ENCODE measurements around the gene PANX1.

PANX1 gene

GRCh38 chr11:94149431-94150017 lies 20.9 kb downstream of the PANX1 start:
- no peaks in the 10 kb centered on the region for H3K9me3 ChIP-seq (ENCODE audit: control extremely low read depth in 1 of 5, control insufficient read depth in 4 of 5, insufficient read depth in 2 of 5, low read depth in 1 of 5, low read length in 4 of 5)
- ChIA-PET POLR2A (no interaction called here), CTCF (interaction anchor here (1.2 to 1.5 kb wide), 2 partner anchors 15 to 23 kb away, joined by 3 to 5 read pairs; no protein-coding TSS in a partner anchor)
- no peaks in the 10 kb centered on the region for H3K36me3 ChIP-seq (ENCODE audit: control insufficient read depth in 4 of 4, insufficient read depth in 4 of 4, low read length in 3 of 4)
- WGBS (ENCODE audit: insufficient coverage), result 65% methylated on average over 3 of the region's 3 CpGs
- H3K4me1 ChIP-seq (ENCODE audit: control extremely low read depth in 1 of 4, control insufficient read depth in 4 of 4, insufficient read depth in 4 of 4, low read length in 3 of 4), result peaks cover 0 to 43% (median 18%) of the 10 kb centered on the region in 4 experiments
- no peak overlapping the region for H3K4me3 ChIP-seq (ENCODE audit: control insufficient read depth in 1 of 7, extremely low read depth in 1 of 7, insufficient read depth in 4 of 7, low read depth in 2 of 7, low read length in 6 of 7)
- no peak overlapping the region for H3K27ac ChIP-seq (ENCODE audit: insufficient read depth in 1 of 2, low read depth in 1 of 2, low read length in 2 of 2, poor library complexity in 1 of 2, severe bottlenecking in 2 of 2)
- no peak for DNase-seq
- H3K27me3 ChIP-seq (replicated peaks in 2 of 5; ENCODE audit: control insufficient read depth in 4 of 5, insufficient read depth in 5 of 5, low read length in 4 of 5), result no peaks in the 10 kb centered on the region

GRCh38 chr11:94150056-94150455 lies 21.4 kb downstream of the PANX1 start:
- H3K27ac ChIP-seq (ENCODE audit: insufficient read depth in 1 of 2, low read depth in 1 of 2, low read length in 2 of 2, poor library complexity in 1 of 2, severe bottlenecking in 2 of 2), result no peak overlapping the region
- POLR2A ChIA-PET, result no interaction called here
- no peaks in the 10 kb centered on the region for H3K36me3 ChIP-seq (ENCODE audit: control insufficient read depth in 4 of 4, insufficient read depth in 4 of 4, low read length in 3 of 4)
- no peak for DNase-seq
- H3K4me3 ChIP-seq (ENCODE audit: control insufficient read depth in 1 of 7, extremely low read depth in 1 of 7, insufficient read depth in 4 of 7, low read depth in 2 of 7, low read length in 6 of 7), result no peak overlapping the region
- WGBS (ENCODE audit: insufficient coverage), result 100% methylated on average over 1 of the region's 3 CpGs
- no peaks in the 10 kb centered on the region for H3K27me3 ChIP-seq (replicated peaks in 2 of 5; ENCODE audit: control insufficient read depth in 4 of 5, insufficient read depth in 5 of 5, low read length in 4 of 5)
- H3K4me1 ChIP-seq (ENCODE audit: control extremely low read depth in 1 of 4, control insufficient read depth in 4 of 4, insufficient read depth in 4 of 4, low read length in 3 of 4), result peaks cover 0 to 43% (median 18%) of the 10 kb centered on the region in 4 experiments
- CTCF ChIA-PET, result interaction anchor here (1.0 to 1.5 kb wide), 3 partner anchors 16 to 25 kb away, joined by 3 to 5 read pairs (median 3); no protein-coding TSS in a partner anchor
- no peaks in the 10 kb centered on the region for H3K9me3 ChIP-seq (ENCODE audit: control extremely low read depth in 1 of 5, control insufficient read depth in 4 of 5, insufficient read depth in 2 of 5, low read depth in 1 of 5, low read length in 4 of 5)

- ChIA-PET POLR2A (no interaction called here), CTCF (interaction anchor here (1.0 to 1.5 kb wide), 4 partner anchors 8 to 24 kb away, joined by 3 to 5 read pairs (median 3); no protein-coding TSS in a partner anchor)
- no peak overlapping the region for H3K27ac ChIP-seq (ENCODE audit: insufficient read depth in 1 of 2, low read depth in 1 of 2, low read length in 2 of 2, poor library complexity in 1 of 2, severe bottlenecking in 2 of 2)
- WGBS (ENCODE audit: insufficient coverage), result 100% methylated on average over 2 of the region's 4 CpGs
- H3K4me1 ChIP-seq (ENCODE audit: control extremely low read depth in 1 of 4, control insufficient read depth in 4 of 4, insufficient read depth in 4 of 4, low read length in 3 of 4), result peaks cover 0 to 43% (median 18%) of the 10 kb centered on the region in 4 experiments
- H3K4me3 ChIP-seq (ENCODE audit: control insufficient read depth in 1 of 7, extremely low read depth in 1 of 7, insufficient read depth in 4 of 7, low read depth in 2 of 7, low read length in 6 of 7), result no peak overlapping the region
- peaks cover 0 to 4% (median 0%) of the 10 kb centered on the region in 4 experiments for H3K36me3 ChIP-seq (ENCODE audit: control insufficient read depth in 4 of 4, insufficient read depth in 4 of 4, low read length in 3 of 4)
- peak in 1 of 3 donors; percentile 21 for DNase-seq
- H3K9me3 ChIP-seq (ENCODE audit: control extremely low read depth in 1 of 5, control insufficient read depth in 4 of 5, insufficient read depth in 2 of 5, low read depth in 1 of 5, low read length in 4 of 5), result no peaks in the 10 kb centered on the region
- no peaks in the 10 kb centered on the region for H3K27me3 ChIP-seq (replicated peaks in 2 of 5; ENCODE audit: control insufficient read depth in 4 of 5, insufficient read depth in 5 of 5, low read length in 4 of 5)
These were observed 22.4 kb downstream of the PANX1 start for GRCh38 chr11:94150704-94151685.

GRCh38 chr11:94151903-94152677 lies 23.4 kb downstream of the PANX1 start:
- no peaks in the 10 kb centered on the region for H3K27me3 ChIP-seq (replicated peaks in 2 of 5; ENCODE audit: control insufficient read depth in 4 of 5, insufficient read depth in 5 of 5, low read length in 4 of 5)
- H3K9me3 ChIP-seq (ENCODE audit: control extremely low read depth in 1 of 5, control insufficient read depth in 4 of 5, insufficient read depth in 2 of 5, low read depth in 1 of 5, low read length in 4 of 5), result no peaks in the 10 kb centered on the region
- peaks cover 0 to 9% (median 0%) of the 10 kb centered on the region in 4 experiments for H3K36me3 ChIP-seq (ENCODE audit: control insufficient read depth in 4 of 4, insufficient read depth in 4 of 4, low read length in 3 of 4)
- CTCF ChIA-PET, result no interaction called here
- POLR2A ChIA-PET, result no interaction called here
- peak in 2 of 3 donors; percentile 54 to 70 for DNase-seq
- WGBS (ENCODE audit: insufficient coverage), result 97% methylated on average over 3 of the region's 6 CpGs
- peaks cover 0 to 40% (median 18%) of the 10 kb centered on the region in 4 experiments for H3K4me1 ChIP-seq (ENCODE audit: control extremely low read depth in 1 of 4, control insufficient read depth in 4 of 4, insufficient read depth in 4 of 4, low read length in 3 of 4)
- no peak overlapping the region for H3K4me3 ChIP-seq (ENCODE audit: control insufficient read depth in 1 of 7, extremely low read depth in 1 of 7, insufficient read depth in 4 of 7, low read depth in 2 of 7, low read length in 6 of 7)
- no peak overlapping the region for H3K27ac ChIP-seq (ENCODE audit: insufficient read depth in 1 of 2, low read depth in 1 of 2, low read length in 2 of 2, poor library complexity in 1 of 2, severe bottlenecking in 2 of 2)

- ChIA-PET POLR2A (no interaction called here), CTCF (no interaction called here)
- no peak for DNase-seq
- H3K4me3 ChIP-seq (ENCODE audit: control insufficient read depth in 1 of 7, extremely low read depth in 1 of 7, insufficient read depth in 4 of 7, low read depth in 2 of 7, low read length in 6 of 7), result no peak overlapping the region
- H3K36me3 ChIP-seq (ENCODE audit: control insufficient read depth in 4 of 4, insufficient read depth in 4 of 4, low read length in 3 of 4), result peaks cover 0 to 9% (median 0%) of the 10 kb centered on the region in 4 experiments
- H3K27ac ChIP-seq (ENCODE audit: insufficient read depth in 1 of 2, low read depth in 1 of 2, low read length in 2 of 2, poor library complexity in 1 of 2, severe bottlenecking in 2 of 2), result no peak overlapping the region
- H3K9me3 ChIP-seq (ENCODE audit: control extremely low read depth in 1 of 5, control insufficient read depth in 4 of 5, insufficient read depth in 2 of 5, low read depth in 1 of 5, low read length in 4 of 5), result no peaks in the 10 kb centered on the region
- WGBS (ENCODE audit: insufficient coverage), result 72% methylated on average over 6 of the region's 6 CpGs
- H3K27me3 ChIP-seq (replicated peaks in 2 of 5; ENCODE audit: control insufficient read depth in 4 of 5, insufficient read depth in 5 of 5, low read length in 4 of 5), result no peaks in the 10 kb centered on the region
- peaks cover 0 to 34% (median 15%) of the 10 kb centered on the region in 4 experiments for H3K4me1 ChIP-seq (ENCODE audit: control extremely low read depth in 1 of 4, control insufficient read depth in 4 of 4, insufficient read depth in 4 of 4, low read length in 3 of 4)
These were observed 24.0 kb downstream of the PANX1 start for GRCh38 chr11:94152678-94153065.

GRCh38 chr11:94153320-94153719 lies 24.7 kb downstream of the PANX1 start:
- Histone ChIP-seq H3K9me3 (ENCODE audit: control extremely low read depth in 1 of 5, control insufficient read depth in 4 of 5, insufficient read depth in 2 of 5, low read depth in 1 of 5, low read length in 4 of 5) (no peaks in the 10 kb centered on the region), H3K36me3 (ENCODE audit: control insufficient read depth in 4 of 4, insufficient read depth in 4 of 4, low read length in 3 of 4) (peaks cover 0 to 9% (median 0%) of the 10 kb centered on the region in 4 experiments), H3K4me1 (ENCODE audit: control extremely low read depth in 1 of 4, control insufficient read depth in 4 of 4, insufficient read depth in 4 of 4, low read length in 3 of 4) (peaks cover 0 to 32% (median 15%) of the 10 kb centered on the region in 4 experiments), H3K4me3 (ENCODE audit: control insufficient read depth in 1 of 7, extremely low read depth in 1 of 7, insufficient read depth in 4 of 7, low read depth in 2 of 7, low read length in 6 of 7) (no peak overlapping the region), H3K27ac (ENCODE audit: insufficient read depth in 1 of 2, low read depth in 1 of 2, low read length in 2 of 2, poor library complexity in 1 of 2, severe bottlenecking in 2 of 2) (no peak overlapping the region), H3K27me3 (replicated peaks in 2 of 5; ENCODE audit: control insufficient read depth in 4 of 5, insufficient read depth in 5 of 5, low read length in 4 of 5) (no peaks in the 10 kb centered on the region)
- ChIA-PET CTCF (no interaction called here), POLR2A (no interaction called here)
- 100% methylated on average over 1 of the region's 3 CpGs for WGBS (ENCODE audit: insufficient coverage)
- DNase-seq, result no peak

All from common myeloid progenitor, CD34-positive (primary cell).